Vagina (tissue), 2 donors: ENCODE data around the gene RAET1L.

Source experiments
- CTCF ChIP-seq, 3 experiments: fragments of 450-650 bp in 2 of 3; fragments of 200-600 bp in 1 of 3; sonication (generic) in 1 of 3; IDR thresholded peaks; one replicate each; pipeline ENCODE4 v1.5.1; 2017 to 2019; ENCODE audit warnings: antibody characterized with exemption in 3 of 3, mild to moderate bottlenecking in 2 of 3, moderate library complexity in 2 of 3
- POLR2A ChIP-seq, 2 donors: fragments of 450-650 bp; IDR thresholded peaks; one replicate each; pipeline ENCODE4 v1.6.1; 2017; ENCODE audit warnings: antibody characterized with exemption in 2 of 2, mild to moderate bottlenecking in 2 of 2, moderate library complexity in 2 of 2
- POLR2AphosphoS5 ChIP-seq, 2 donors: sonication (generic); formaldehyde crosslinking; IDR thresholded peaks; one replicate each; pipeline ENCODE4 v1.9.0; 2017; ENCODE audit warnings: antibody characterized with exemption in 2 of 2, mild to moderate bottlenecking in 2 of 2, low read depth in 1 of 2; ENCODE audit not compliant: insufficient read depth in 1 of 2

GRCh38 chr6:150006961-150007464 lies 18.3 kb downstream of the RAET1L start:
- TF ChIP-seq POLR2A (IDR thresholded peaks at IDR 0.05): no peak
- no peak for TF ChIP-seq CTCF (IDR thresholded peaks at IDR 0.05)
- TF ChIP-seq POLR2AphosphoS5 (IDR thresholded peaks at IDR 0.05; ENCODE audit: insufficient read depth in 1 of 2, low read depth in 1 of 2): no peak
